DND-41 (cell line): ENCODE measurements around the gene ERN2.

Source experiments
- EZH2 ChIP-seq: IDR thresholded peaks from 3 replicates; pipeline ENCODE4 v1.6.1; 2012; ENCODE audit warnings: borderline replicate concordance, low read depth, mild to moderate bottlenecking, moderate library complexity, low read length, inconsistent platforms; ENCODE audit not compliant: severe bottlenecking
- TF ChIP-seq, protein P1 (sequence below): IDR thresholded peaks from 2 replicates; pipeline ENCODE4 v1.5.1; 2012; ENCODE audit warnings: borderline replicate concordance, low read length, moderate library complexity, mild to moderate bottlenecking; ENCODE audit not compliant: poor library complexity, severe bottlenecking; ENCODE audit errors: extremely low read depth

GRCh38 chr16:23724785-23725131 lies 11.7 kb upstream of the ERN2 start:
- TF ChIP-seq, protein P1, sequence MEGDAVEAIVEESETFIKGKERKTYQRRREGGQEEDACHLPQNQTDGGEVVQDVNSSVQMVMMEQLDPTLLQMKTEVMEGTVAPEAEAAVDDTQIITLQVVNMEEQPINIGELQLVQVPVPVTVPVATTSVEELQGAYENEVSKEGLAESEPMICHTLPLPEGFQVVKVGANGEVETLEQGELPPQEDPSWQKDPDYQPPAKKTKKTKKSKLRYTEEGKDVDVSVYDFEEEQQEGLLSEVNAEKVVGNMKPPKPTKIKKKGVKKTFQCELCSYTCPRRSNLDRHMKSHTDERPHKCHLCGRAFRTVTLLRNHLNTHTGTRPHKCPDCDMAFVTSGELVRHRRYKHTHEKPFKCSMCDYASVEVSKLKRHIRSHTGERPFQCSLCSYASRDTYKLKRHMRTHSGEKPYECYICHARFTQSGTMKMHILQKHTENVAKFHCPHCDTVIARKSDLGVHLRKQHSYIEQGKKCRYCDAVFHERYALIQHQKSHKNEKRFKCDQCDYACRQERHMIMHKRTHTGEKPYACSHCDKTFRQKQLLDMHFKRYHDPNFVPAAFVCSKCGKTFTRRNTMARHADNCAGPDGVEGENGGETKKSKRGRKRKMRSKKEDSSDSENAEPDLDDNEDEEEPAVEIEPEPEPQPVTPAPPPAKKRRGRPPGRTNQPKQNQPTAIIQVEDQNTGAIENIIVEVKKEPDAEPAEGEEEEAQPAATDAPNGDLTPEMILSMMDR: no peak
- TF ChIP-seq EZH2: no peak
